H1 (cell line): ENCODE results near the gene TRIM62. TPM values are rescaled to one million over a fixed set of nuclear protein-coding genes. Genes with fewer than 3 reads are reported as not detected.

Source experiments
- CTCF ChIA-PET: fragments of 300-600 bp; sonication (Branson Sonifier 250); formaldehyde crosslinking; loops from one replicate; lab custom pipeline; 2021; ENCODE audit not compliant: partially characterized antibody; lab: Charles Lee
- POLR2A ChIA-PET: fragments of 300-600 bp; sonication (Branson Sonifier 250); formaldehyde crosslinking; loops from one replicate; lab custom pipeline; 2021; ENCODE audit warnings: inconsistent platforms; ENCODE audit not compliant: partially characterized antibody; lab: Charles Lee
- DNase-seq, 2 experiments: peaks; one replicate each; pipeline versions ENCODE4 v3.0.0 to v3.0.0-alpha.2; 2010 to 2022; ENCODE audit warnings: low spot score in 2 of 2, low read depth in 1 of 2, mixed read lengths in 1 of 2
- FAIRE-seq: peaks from 2 replicates; lab custom pipeline; 2011; peaks lifted over from hg19 to GRCh38; lab: Jason Lieb, UNC
- H2AFZ ChIP-seq: 2 replicates; pipeline ENCODE4 v1.8.1; 2012; ENCODE audit warnings: low read length, inconsistent platforms
- H2AK5ac ChIP-seq: 2 replicates; pipeline ENCODE4 v1.6.1; 2013; ENCODE audit warnings: low read depth, low read length
- H2BK120ac ChIP-seq: replicated peaks from 2 replicates; pipeline ENCODE3; 2013; ENCODE audit warnings: low read depth, low read length, inconsistent platforms
- H2BK12ac ChIP-seq: 2 replicates; pipeline ENCODE4 v1.6.1; 2013; ENCODE audit warnings: low read depth, low read length
- H2BK15ac ChIP-seq: 2 replicates; pipeline ENCODE4 v1.6.1; 2013; ENCODE audit warnings: low read length
- H2BK20ac ChIP-seq: 2 replicates; pipeline ENCODE4 v1.6.1; 2013; ENCODE audit warnings: low read length
- H2BK5ac ChIP-seq: 2 replicates; pipeline ENCODE4 v1.6.1; 2013; ENCODE audit warnings: low read depth, low read length
- H3K14ac ChIP-seq: 2 replicates; pipeline ENCODE4 v1.6.1; 2013; ENCODE audit warnings: inconsistent platforms; ENCODE audit not compliant: insufficient read length
- H3K18ac ChIP-seq: 2 replicates; pipeline ENCODE4 v1.6.1; 2013; ENCODE audit warnings: low read length; ENCODE audit errors: extremely low read depth
- H3K23ac ChIP-seq: 2 replicates; pipeline ENCODE4 v1.6.1; 2013; ENCODE audit warnings: inconsistent platforms; ENCODE audit not compliant: insufficient read length
- H3K23me2 ChIP-seq: 2 replicates; pipeline ENCODE4 v1.6.1; 2013; ENCODE audit warnings: low read depth, low read length
- H3K27ac ChIP-seq: 2 replicates; pipeline ENCODE4 v1.6.1; 2011; ENCODE audit warnings: low read depth, low read length, inconsistent platforms
- H3K27me3 ChIP-seq, 4 experiments: replicated peaks in 1 of 4; 1 replicate in 1 of 4; 2 replicates in 3 of 4; pipeline versions ENCODE4 v1.6.1 to v1.8.1; 2011 to 2013; ENCODE audit warnings: low read length in 3 of 4, mild to moderate bottlenecking in 3 of 4, inconsistent platforms in 2 of 4, mixed read lengths in 2 of 4, moderate library complexity in 1 of 4; ENCODE audit not compliant: control insufficient read depth in 3 of 4, insufficient read depth in 3 of 4; ENCODE audit errors: extremely low read depth in 1 of 4
- H3K36me3 ChIP-seq, 4 experiments: 2 replicates each; pipeline versions ENCODE4 v1.6.1 to v1.8.1; 2011 to 2013; ENCODE audit warnings: mild to moderate bottlenecking in 4 of 4, low read length in 3 of 4, moderate library complexity in 2 of 4, control low read depth in 1 of 4, inconsistent platforms in 1 of 4; ENCODE audit not compliant: insufficient read depth in 4 of 4, control insufficient read depth in 2 of 4
- H3K4ac ChIP-seq: replicated peaks from 2 replicates; pipeline ENCODE3; 2013; ENCODE audit warnings: low read length, low read depth, mixed read lengths, inconsistent platforms; ENCODE audit not compliant: insufficient read length
- H3K4me1 ChIP-seq, 4 experiments: replicated peaks in 1 of 4; 1 replicate in 1 of 4; 2 replicates in 3 of 4; pipeline versions ENCODE4 v1.6.1 to v1.8.1; 2011 to 2013; ENCODE audit warnings: low read length in 3 of 4, inconsistent platforms in 2 of 4, mixed read lengths in 1 of 4; ENCODE audit not compliant: insufficient read depth in 4 of 4, control insufficient read depth in 3 of 4
- H3K4me2 ChIP-seq, 2 experiments: 2 replicates each; pipeline versions ENCODE4 v1.6.1 to v1.8.1; 2011 to 2013; ENCODE audit warnings: low read depth in 2 of 2, low read length in 2 of 2, control low read depth in 1 of 2, inconsistent platforms in 1 of 2, mild to moderate bottlenecking in 1 of 2; ENCODE audit not compliant: insufficient read depth in 1 of 2
- H3K4me3 ChIP-seq, 4 experiments: fragments of 200-600, 300-600 bp in 1 of 4; sonication (generic), shearing (Covaris generic), sonication (Bioruptor Twin) in 1 of 4; 2 replicates each; pipeline versions ENCODE4 v1.5.1 to v1.8.1; 2011 to 2016; ENCODE audit warnings: low read length in 4 of 4, low read depth in 3 of 4, control low read depth in 2 of 4, inconsistent platforms in 2 of 4, mild to moderate bottlenecking in 2 of 4, mixed read lengths in 1 of 4, moderate library complexity in 1 of 4; ENCODE audit not compliant: insufficient read depth in 2 of 4; ENCODE audit errors: extremely low read depth in 1 of 4
- H3K56ac ChIP-seq: replicated peaks from 2 replicates; pipeline ENCODE3; 2013; ENCODE audit warnings: low read depth, mild to moderate bottlenecking, mixed read lengths, low read length, inconsistent platforms; ENCODE audit not compliant: insufficient read length
- H3K79me1 ChIP-seq: 2 replicates; pipeline ENCODE4 v1.6.1; 2013; ENCODE audit warnings: low read depth, low read length, control low read depth
- H3K79me2 ChIP-seq, 2 experiments: 2 replicates each; pipeline versions ENCODE4 v1.6.1 to v1.8.1; 2012 to 2013; ENCODE audit warnings: low read length in 2 of 2, mild to moderate bottlenecking in 2 of 2, inconsistent platforms in 1 of 2; ENCODE audit not compliant: insufficient read depth in 2 of 2, control insufficient read depth in 1 of 2
- H3K9ac ChIP-seq, 4 experiments: replicated peaks in 1 of 4; 1 replicate in 1 of 4; 2 replicates in 3 of 4; pipeline versions ENCODE4 v1.6.1 to v1.8.1; 2011 to 2013; ENCODE audit warnings: low read depth in 3 of 4, low read length in 3 of 4, control low read depth in 2 of 4, mild to moderate bottlenecking in 2 of 4, moderate library complexity in 2 of 4, inconsistent platforms in 1 of 4; ENCODE audit errors: extremely low read depth in 1 of 4
- H3K9me3 ChIP-seq, 2 experiments: 2 replicates each; pipeline versions ENCODE4 v1.6.1 to v1.8.1; 2012 to 2013; ENCODE audit warnings: mild to moderate bottlenecking in 2 of 2, moderate library complexity in 2 of 2, control low read depth in 1 of 2, inconsistent platforms in 1 of 2, low read depth in 1 of 2, low read length in 1 of 2, mixed read lengths in 1 of 2; ENCODE audit not compliant: insufficient read depth in 2 of 2
- H4K20me1 ChIP-seq, 2 experiments: replicated peaks in 1 of 2; 2 replicates each; pipeline versions ENCODE3 to v1.8.1; 2011 to 2013; ENCODE audit warnings: inconsistent platforms in 2 of 2, low read length in 2 of 2, mild to moderate bottlenecking in 1 of 2; ENCODE audit not compliant: insufficient read depth in 2 of 2, control insufficient read depth in 1 of 2
- H4K5ac ChIP-seq: 2 replicates; pipeline ENCODE4 v1.6.1; 2013; ENCODE audit warnings: low read length, low read depth, mixed read lengths, inconsistent platforms; ENCODE audit not compliant: insufficient read length
- H4K8ac ChIP-seq: 2 replicates; pipeline ENCODE4 v1.8.0; 2013; ENCODE audit warnings: mild to moderate bottlenecking, moderate library complexity, low read length, inconsistent platforms; ENCODE audit not compliant: insufficient read depth; ENCODE audit errors: extremely low read depth
- H4K91ac ChIP-seq: replicated peaks from 2 replicates; pipeline ENCODE3; 2013; ENCODE audit warnings: low read length, mixed read lengths, inconsistent platforms; ENCODE audit not compliant: insufficient read length
- CBX5 ChIP-seq: fragments of 300-800, 300-1000 bp; sonication (generic); IDR thresholded peaks from 2 replicates; pipeline ENCODE4 v1.7.1; 2016; ENCODE audit warnings: antibody characterized with exemption, low read length, low read depth
- CHD2 ChIP-seq: IDR thresholded peaks from 2 replicates; pipeline ENCODE4 v1.6.1; 2012; ENCODE audit warnings: low read length, improper control_type of control experiment
- YY1 ChIP-seq: IDR thresholded peaks from 2 replicates; pipeline ENCODE4 v1.6.1; 2011; ENCODE audit warnings: low read depth, mild to moderate bottlenecking, low read length
- WGBS, 2 experiments: shearing (Covaris generic) in 1 of 2; methylation state at CpG; one replicate each; pipeline versions ENCODE4 v1.1.6 to v1.1.7; 2013 to 2015; ENCODE audit warnings: low lambda C conversion rate in 2 of 2, mixed read lengths in 2 of 2, inconsistent platforms in 1 of 2, low coverage in 1 of 2, missing lambda C conversion rate in 1 of 2; ENCODE audit not compliant: insufficient replicate concordance in 2 of 2, insufficient coverage in 1 of 2, insufficient read length in 1 of 2; ENCODE audit errors: extremely low coverage in 1 of 2, missing lambda C conversion rate in 1 of 2; 5-methylcytosine and 5-hydroxymethylcytosine counted together
- polyA plus RNA-seq, 7 experiments: library from polyadenylated mRNA; depleted of rRNA in 3 of 7; stranded (reverse) in 5 of 7; unstranded in 2 of 7; fragments of >200 nt in 5 of 7; fragments of 200-250 nt in 2 of 7; gene quantifications; 1 replicate in 5 of 7; 2 replicates in 1 of 7; 4 replicates in 1 of 7; pipeline versions ENCODE4 v1.2.1 to v1.2.3, GENCODE V29; 2011 to 2013; ENCODE audit warnings: missing spikeins in 2 of 7, mixed read lengths in 2 of 7
- total RNA-seq: library from RNA; stranded (reverse); fragmentation: NEBNext Ultra II Directional; extraction: Animal tissue kit (Norgen Biotek cat#: 25700); gene quantifications from 2 replicates; pipeline ENCODE4 v1.2.1, GENCODE V29; 2021

TRIM62 gene
- total and polyA plus RNA-seq, 2 of the 8 experiments (the other 6 are each of a cell fraction or from before 2014, with no cell fraction given), result 6.3 to 10.8 TPM

DNA sequence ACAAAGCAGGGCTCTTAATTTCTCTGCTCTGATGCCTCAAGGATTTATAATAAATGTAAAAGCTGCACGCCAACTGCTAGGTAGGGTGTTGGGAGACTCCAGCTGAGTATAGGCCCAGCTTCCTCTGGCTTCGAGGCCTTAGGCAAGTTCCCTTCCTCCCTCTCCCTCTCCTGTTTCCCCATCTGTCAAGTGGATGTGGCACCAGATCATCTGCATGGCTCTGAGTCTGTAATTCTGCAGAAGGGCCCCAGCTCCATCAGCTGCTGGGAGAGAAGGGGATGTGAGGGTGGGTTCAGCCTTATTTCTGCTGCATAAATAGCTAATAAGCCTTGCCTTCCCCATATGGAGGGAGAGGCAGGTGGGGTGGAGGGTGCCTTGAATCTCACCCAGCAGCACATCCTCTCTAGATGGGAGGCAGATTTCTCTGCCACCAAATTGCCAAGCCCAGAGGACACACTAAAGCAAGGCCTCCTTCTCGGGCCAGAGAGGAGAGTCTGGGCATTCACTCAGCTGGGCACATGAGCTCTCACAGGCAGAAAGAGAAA, 3.8 kb downstream of the TRIM62 start:
- no peak overlapping the region; a peak in 1 of 7 replicates for H3K9ac ChIP-seq

More for the DNA sequence above, 3.8 kb downstream of the TRIM62 start:
- Histone ChIP-seq H3K14ac (no peak overlapping the region), H3K23ac (no peak overlapping the region), H3K27ac (no peak overlapping the region), H3K79me2 (no peaks in the 10 kb centered on the region; a peak in 1 of 4 replicates), H3K9me3 (no peaks in the 10 kb centered on the region), H3K18ac (no peak overlapping the region), H2BK15ac (no peak overlapping the region), H4K91ac (no peak overlapping the region), H2AK5ac (no peak overlapping the region), H4K8ac (no peak overlapping the region), H2BK5ac (no peak overlapping the region), H2BK120ac (no peak overlapping the region), H4K20me1 (peaks cover 0 to 14% of the 10 kb centered on the region in 2 experiments), H3K36me3 (no peaks in the 10 kb centered on the region), H3K27me3 (no peaks in the 10 kb centered on the region; a peak in 1 of 7 replicates), H3K56ac (no peak overlapping the region), H3K4me3 (no peak overlapping the region), H3K4me1 (peaks cover 0 to 11% (median 9%) of the 10 kb centered on the region in 4 experiments; a peak in 6 of 7 replicates), H3K79me1 (no peaks in the 10 kb centered on the region; the same call in 1 of the 2 replicates), H2AFZ (no peak overlapping the region), H2BK12ac (no peak overlapping the region), H2BK20ac (no peak overlapping the region), H3K4me2 (no peak overlapping the region), H4K5ac (no peak overlapping the region)
- WGBS, 2 experiments, result 89% methylated on average over 3 of the region's 3 CpGs; no CpG with 5 or more reads in 1 of the 2 experiments
- DNase-seq, result no peak
- CTCF ChIA-PET, result interaction anchor here (0.9 kb wide), 1 partner anchor 39 kb away, joined by 3 read pairs; no protein-coding TSS in a partner anchor
- TF ChIP-seq YY1, result no peak
- TF ChIP-seq CBX5, result no peak
- TF ChIP-seq CHD2, result no peak
- TF ChIP-seq, all 59 proteins: peak for 0
- POLR2A ChIA-PET, result interaction anchor here (1.8 kb wide), 1 partner anchor 12 kb away, joined by 5 read pairs; no protein-coding TSS in a partner anchor
- FAIRE-seq, result no peak
- Histone ChIP-seq H3K23me2 (peaks cover 18% of the 10 kb centered on the region), H3K4ac (no peak overlapping the region)
